ENCODE results near the gene ZNF234.
"Not testable (repeated sequence)": the region's sequence is repeated elsewhere in the genome, so short reads cannot be mapped to it uniquely, and the experiment has no call there.

The ZNF234 gene

GRCh38 chr19:44180968-44181367 is 39.6 kb downstream of the ZNF234 start:
- TF ChIP-seq, protein P1, sequence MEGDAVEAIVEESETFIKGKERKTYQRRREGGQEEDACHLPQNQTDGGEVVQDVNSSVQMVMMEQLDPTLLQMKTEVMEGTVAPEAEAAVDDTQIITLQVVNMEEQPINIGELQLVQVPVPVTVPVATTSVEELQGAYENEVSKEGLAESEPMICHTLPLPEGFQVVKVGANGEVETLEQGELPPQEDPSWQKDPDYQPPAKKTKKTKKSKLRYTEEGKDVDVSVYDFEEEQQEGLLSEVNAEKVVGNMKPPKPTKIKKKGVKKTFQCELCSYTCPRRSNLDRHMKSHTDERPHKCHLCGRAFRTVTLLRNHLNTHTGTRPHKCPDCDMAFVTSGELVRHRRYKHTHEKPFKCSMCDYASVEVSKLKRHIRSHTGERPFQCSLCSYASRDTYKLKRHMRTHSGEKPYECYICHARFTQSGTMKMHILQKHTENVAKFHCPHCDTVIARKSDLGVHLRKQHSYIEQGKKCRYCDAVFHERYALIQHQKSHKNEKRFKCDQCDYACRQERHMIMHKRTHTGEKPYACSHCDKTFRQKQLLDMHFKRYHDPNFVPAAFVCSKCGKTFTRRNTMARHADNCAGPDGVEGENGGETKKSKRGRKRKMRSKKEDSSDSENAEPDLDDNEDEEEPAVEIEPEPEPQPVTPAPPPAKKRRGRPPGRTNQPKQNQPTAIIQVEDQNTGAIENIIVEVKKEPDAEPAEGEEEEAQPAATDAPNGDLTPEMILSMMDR (IDR thresholded peaks at IDR 0.05) = no peak
- no peak for TF ChIP-seq ZFX (IDR thresholded peaks at IDR 0.05; ENCODE audit: borderline replicate concordance)
- no peak overlapping the region for H3K27ac ChIP-seq

- no peak for TF ChIP-seq ZFX (IDR thresholded peaks at IDR 0.05; ENCODE audit: borderline replicate concordance)
- TF ChIP-seq, protein P1 (IDR thresholded peaks at IDR 0.05) = no peak
- H3K27ac ChIP-seq = no peak overlapping the region
Observed at GRCh38 chr19:44182145-44182544, 40.8 kb downstream of the ZNF234 start.

DNA sequence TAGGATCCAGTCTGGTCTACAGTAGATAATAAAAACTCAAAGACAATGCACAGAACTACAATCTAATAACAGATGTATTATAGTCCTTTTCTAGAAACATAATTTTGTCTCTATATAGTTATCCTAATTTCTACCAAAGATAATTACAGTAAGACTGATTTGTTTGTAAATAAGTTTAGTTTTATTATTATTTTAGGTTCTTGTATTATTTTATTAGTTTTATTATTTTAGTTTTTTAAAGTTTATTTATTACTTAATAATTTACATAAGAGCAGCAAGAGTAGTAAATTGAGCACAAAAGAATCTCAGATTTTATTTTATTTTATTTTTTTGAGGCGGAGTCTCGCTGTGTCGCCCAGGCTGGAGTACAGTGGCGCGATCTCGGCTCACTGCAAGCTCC is 48.7 kb downstream of the ZNF234 start:
- no peak overlapping the region for H3K27ac ChIP-seq
- TF ChIP-seq ZFX (IDR thresholded peaks at IDR 0.05; ENCODE audit: borderline replicate concordance) = no peak
- TF ChIP-seq, protein P1 (IDR thresholded peaks at IDR 0.05) = no peak

DNA sequence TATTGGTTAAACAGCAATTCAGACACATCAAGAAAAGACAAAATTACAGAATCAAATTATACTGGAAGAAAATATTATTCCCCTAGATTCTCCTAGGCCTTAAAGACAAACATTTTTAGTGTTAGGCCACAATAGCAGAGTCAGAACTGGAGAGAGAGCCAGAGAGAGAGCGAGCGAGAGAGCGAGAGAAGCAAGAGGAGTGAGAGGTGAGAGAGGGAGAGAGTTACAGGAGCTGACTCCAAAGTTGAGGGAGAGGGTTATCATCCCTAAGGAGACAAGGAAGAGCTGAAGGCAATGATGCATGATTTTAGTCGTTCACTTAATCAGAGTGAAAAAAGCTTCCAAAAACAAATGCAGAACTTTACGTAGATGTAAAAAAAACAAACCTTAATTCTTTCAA is 50.8 kb downstream of the ZNF234 start:
- TF ChIP-seq ZFX (IDR thresholded peaks at IDR 0.05; ENCODE audit: borderline replicate concordance) = no peak
- no peak overlapping the region for H3K27ac ChIP-seq

DNA sequence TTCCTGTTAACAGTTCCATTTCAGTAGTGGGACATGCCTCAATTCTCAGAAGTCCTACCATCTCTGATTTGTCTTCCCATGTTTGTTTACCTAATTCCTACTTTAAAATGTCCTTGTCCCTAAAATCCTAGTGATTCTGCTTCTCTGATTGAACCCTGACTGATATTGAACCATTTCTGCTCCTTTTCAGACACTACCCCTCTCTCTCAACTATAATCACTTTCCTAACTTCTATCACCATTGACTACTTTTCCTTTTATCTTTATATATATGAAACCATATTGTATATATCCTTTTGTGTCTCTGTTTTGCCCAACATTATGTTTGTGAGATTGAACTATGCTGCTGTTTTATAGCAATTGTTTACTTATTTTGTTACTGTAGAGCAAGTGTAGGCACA is 55.4 kb downstream of the ZNF234 start:
- H3K27ac ChIP-seq = no peak overlapping the region
- TF ChIP-seq, protein P1 (IDR thresholded peaks at IDR 0.05) = no peak
- no peak for TF ChIP-seq ZFX (IDR thresholded peaks at IDR 0.05; ENCODE audit: borderline replicate concordance)

DNA sequence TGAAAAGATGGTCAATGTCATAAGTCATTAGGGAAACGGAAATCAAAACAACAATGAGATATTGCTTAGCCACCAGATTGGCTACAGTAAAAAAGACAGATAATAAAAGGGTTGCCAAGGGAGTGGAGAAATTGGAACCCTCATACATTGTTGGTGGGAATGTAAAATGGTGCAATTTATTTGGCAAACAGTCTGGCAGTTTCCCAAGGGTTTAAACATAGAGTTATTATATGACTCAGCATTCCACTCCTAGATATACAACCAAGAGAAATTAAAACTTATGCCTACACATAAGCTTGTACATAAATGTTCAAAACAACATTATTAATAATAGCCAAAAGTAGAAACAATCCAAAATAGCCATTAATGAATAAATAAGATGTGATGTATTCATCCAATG is 61.1 kb downstream of the ZNF234 start:
- no peak for TF ChIP-seq ZFX (IDR thresholded peaks at IDR 0.05; ENCODE audit: borderline replicate concordance)
- TF ChIP-seq, protein P1 (IDR thresholded peaks at IDR 0.05) = no peak

GRCh38 chr19:44202974-44203373 is 61.6 kb downstream of the ZNF234 start:
- TF ChIP-seq, protein P1 (IDR thresholded peaks at IDR 0.05) = no peak
- TF ChIP-seq ZFX (IDR thresholded peaks at IDR 0.05; ENCODE audit: borderline replicate concordance) = no peak
- H3K27ac ChIP-seq = no peak overlapping the region

More for the DNA sequence above, 61.1 kb downstream of the ZNF234 start:
- H3K27ac ChIP-seq = no peak overlapping the region

- H3K27ac ChIP-seq = not testable (repeated sequence)
Observed at GRCh38 chr19:44203877-44204276, 62.5 kb downstream of the ZNF234 start.
